ENCODE data around the gene HMGN4. TPM values are rescaled to one million over a fixed set of nuclear protein-coding genes. Genes with fewer than 3 reads are reported as not detected.

The HMGN4 gene
- total and polyA plus RNA-seq, 2 of the 8 experiments (the other 6 are each of a cell fraction or from before 2014, with no cell fraction given): 23.4 to 66.4 TPM

GRCh38 chr6:26495281-26495680 is 42.9 kb upstream of the HMGN4 start:
- H3K9me3 ChIP-seq (ENCODE audit: insufficient read depth in 2 of 2, low read depth in 1 of 2, low read length in 1 of 2): no peaks in the 10 kb centered on the region
- no peaks in the 10 kb centered on the region for H3K36me3 ChIP-seq (ENCODE audit: control insufficient read depth in 2 of 4, insufficient read depth in 4 of 4, low read length in 3 of 4)
- H2BK120ac ChIP-seq (replicated peaks; ENCODE audit: low read depth, low read length): no peak overlapping the region
- H4K20me1 ChIP-seq (replicated peaks in 1 of 2; ENCODE audit: control insufficient read depth in 1 of 2, insufficient read depth in 2 of 2, low read length in 2 of 2): no peaks in the 10 kb centered on the region
- no peak overlapping the region for H4K91ac ChIP-seq (replicated peaks; ENCODE audit: insufficient read length, low read length)
- no peak overlapping the region for H2BK15ac ChIP-seq (ENCODE audit: low read length)
- H3K23me2 ChIP-seq (ENCODE audit: low read depth, low read length): no peaks in the 10 kb centered on the region
- H2BK5ac ChIP-seq (ENCODE audit: low read depth, low read length): no peak overlapping the region
- H3K14ac ChIP-seq (ENCODE audit: insufficient read length): no peak overlapping the region
- no peak overlapping the region for H2BK20ac ChIP-seq (ENCODE audit: low read length)
- H2AFZ ChIP-seq (ENCODE audit: low read length): no peak overlapping the region
- no peak overlapping the region for H3K56ac ChIP-seq (replicated peaks; ENCODE audit: insufficient read length, low read depth, low read length)
- H4K8ac ChIP-seq (ENCODE audit: extremely low read depth, insufficient read depth, low read length): no peak overlapping the region
- peaks cover 0 to 3% (median under 1%) of the 10 kb centered on the region in 4 experiments; a peak in 1 of 7 replicates for H3K4me1 ChIP-seq (replicated peaks in 1 of 4; ENCODE audit: control insufficient read depth in 3 of 4, insufficient read depth in 4 of 4, low read length in 3 of 4)
- H3K4me2 ChIP-seq (ENCODE audit: insufficient read depth in 1 of 2, low read depth in 2 of 2, low read length in 2 of 2): no peak overlapping the region
- H3K27ac ChIP-seq (ENCODE audit: low read depth, low read length): no peak overlapping the region
- peaks cover 0 to 2% (median 0%) of the 10 kb centered on the region in 4 experiments; a peak in 2 of 7 replicates for H3K27me3 ChIP-seq (replicated peaks in 1 of 4; ENCODE audit: control insufficient read depth in 3 of 4, extremely low read depth in 1 of 4, insufficient read depth in 3 of 4, low read length in 3 of 4)
- 67% methylated on average over 1 of the region's 1 CpG; no CpG with 5 or more reads in 1 of the 2 experiments for WGBS, 2 experiments (ENCODE audit: extremely low coverage in 1 of 2, insufficient coverage in 1 of 2, insufficient read length in 1 of 2, insufficient replicate concordance in 2 of 2, low coverage in 1 of 2, low lambda C conversion rate in 2 of 2, missing lambda C conversion rate in 1 of 2)
- H3K79me1 ChIP-seq (ENCODE audit: low read depth, low read length): no peaks in the 10 kb centered on the region
- no peaks in the 10 kb centered on the region for H3K79me2 ChIP-seq (ENCODE audit: control insufficient read depth in 1 of 2, insufficient read depth in 2 of 2, low read length in 2 of 2)
- no peak for TF ChIP-seq TAF7 (optimal IDR thresholded peaks at IDR 0.05; ENCODE audit: borderline replicate concordance, low read depth, low read length)
- no peak overlapping the region for H2BK12ac ChIP-seq (ENCODE audit: low read depth, low read length)
- ChIA-PET CTCF (ENCODE audit: partially characterized antibody) (interaction anchor here (0.7 to 2.0 kb wide), 4 partner anchors 20 to 1780 kb away, joined by 3 to 7 read pairs (median 4); no protein-coding TSS in a partner anchor), POLR2A (ENCODE audit: partially characterized antibody) (interaction anchor here (1.2 kb wide), 1 partner anchor 27 kb away, joined by 3 read pairs; no protein-coding TSS in a partner anchor)
- FAIRE-seq (no peak), DNase-seq (ENCODE audit: low read depth in 1 of 2, low spot score in 2 of 2) (no peak)
- no peak overlapping the region for H3K4ac ChIP-seq (replicated peaks; ENCODE audit: insufficient read length, low read depth, low read length)
- no peak overlapping the region for H3K4me3 ChIP-seq (ENCODE audit: extremely low read depth in 1 of 4, insufficient read depth in 2 of 4, low read depth in 3 of 4, low read length in 4 of 4)
- no peak overlapping the region for H3K18ac ChIP-seq (ENCODE audit: extremely low read depth, low read length)
- no peak overlapping the region; a peak in 1 of 7 replicates for H3K9ac ChIP-seq (replicated peaks in 1 of 4; ENCODE audit: extremely low read depth in 1 of 4, low read depth in 3 of 4, low read length in 3 of 4)
- H2AK5ac ChIP-seq (ENCODE audit: low read depth, low read length): no peak overlapping the region
- no peak overlapping the region for H4K5ac ChIP-seq (ENCODE audit: insufficient read length, low read depth, low read length)
- H3K23ac ChIP-seq (ENCODE audit: insufficient read length): no peak overlapping the region
